LNCaP clone FGC (cell line): ENCODE measurements around the gene SRXN1.

Experiments
- DNase-seq: peaks from one replicate; pipeline ENCODE4 v3.0.0-alpha.2; 2011; ENCODE audit warnings: low read depth
- H3K4me3 ChIP-seq: 2 replicates; pipeline ENCODE4 v1.5.1; 2011; ENCODE audit warnings: mild to moderate bottlenecking, low read depth, low read length, control low read depth
- CTCF ChIP-seq: IDR thresholded peaks from 2 replicates; pipeline ENCODE4 v1.5.1; 2012; ENCODE audit warnings: mild to moderate bottlenecking; ENCODE audit not compliant: control insufficient read depth, insufficient read depth; ENCODE audit errors: extremely low read depth

The SRXN1 gene

GRCh38 chr20:653110-653589, at the start of gene SRXN1:
SRXN1 (minus strand) TSS chr20:653200; CDS start chr20:653185, 15 bp downstream.
- peak; percentile 61 for DNase-seq
- TF ChIP-seq CTCF: peak; percentile 70
- H3K4me3 ChIP-seq: peak within 1 kb of the TSS; percentile 90

GRCh38 chr20:701401-702129, 48.6 kb upstream of the SRXN1 start:
- peak; percentile 74 for DNase-seq
- no peak for TF ChIP-seq CTCF
- H3K4me3 ChIP-seq: no peak overlapping the region

- H3K4me3 ChIP-seq: no peak overlapping the region
- peak; percentile 59 for DNase-seq
- TF ChIP-seq CTCF: no peak
These were observed 46.9 kb upstream of the SRXN1 start for GRCh38 chr20:699811-700338.

- no peak overlapping the region for H3K4me3 ChIP-seq
- DNase-seq: no peak
- TF ChIP-seq CTCF: no peak
These were observed 46.3 kb upstream of the SRXN1 start for GRCh38 chr20:699342-699741.

GRCh38 chr20:698276-698675, 45.3 kb upstream of the SRXN1 start:
- no peak for TF ChIP-seq CTCF
- no peak for DNase-seq

GRCh38 chr20:697826-698225, 44.8 kb upstream of the SRXN1 start:
- no peak for DNase-seq
- no peak overlapping the region for H3K4me3 ChIP-seq
- TF ChIP-seq CTCF: no peak

More at GRCh38 chr20:698276-698675, 45.3 kb upstream of the SRXN1 start:
- no peak overlapping the region for H3K4me3 ChIP-seq

- no peak overlapping the region for H3K4me3 ChIP-seq
- TF ChIP-seq CTCF: no peak
- DNase-seq: peak; percentile 58
These were observed 42.3 kb upstream of the SRXN1 start for GRCh38 chr20:695165-695866.
